PFSK-1 (cell line): Measurements from ENCODE around the gene UBE2E1. TPM values are rescaled to one million over a fixed set of nuclear protein-coding genes. Genes with fewer than 3 reads are reported as not detected.

Experiments used
- FOXP2 ChIP-seq: optimal IDR thresholded peaks from 2 replicates; pipeline ENCODE3; 2011; ENCODE audit warnings: borderline replicate concordance, control low read depth, inconsistent platforms; ENCODE audit not compliant: insufficient read depth; ENCODE audit errors: extremely low read length, extremely low read depth
- POLR2AphosphoS5 ChIP-seq: IDR thresholded peaks from 2 replicates; pipeline ENCODE4 v1.6.1; 2012; ENCODE audit warnings: low read depth, mild to moderate bottlenecking, control low read depth, low read length, moderate library complexity
- REST ChIP-seq, 2 experiments: IDR thresholded peaks; 2 replicates each; pipeline versions ENCODE4 v1.6.1 to v1.8.0; 2011 to 2012; ENCODE audit warnings: low read depth in 2 of 2, low read length in 2 of 2, control low read depth in 1 of 2, inconsistent platforms in 1 of 2, mild to moderate bottlenecking in 1 of 2, moderate library complexity in 1 of 2; ENCODE audit not compliant: insufficient read depth in 1 of 2
- SIN3A ChIP-seq: IDR thresholded peaks from 2 replicates; pipeline ENCODE4 v1.6.1; 2012; ENCODE audit warnings: mild to moderate bottlenecking, low read length, moderate library complexity, borderline replicate concordance; ENCODE audit not compliant: insufficient read depth
- TAF1 ChIP-seq: IDR thresholded peaks from 2 replicates; pipeline ENCODE4 v1.6.1; 2012; ENCODE audit warnings: low read length, control low read depth, borderline replicate concordance; ENCODE audit not compliant: insufficient read depth
- polyA plus RNA-seq: library from polyadenylated mRNA; unstranded; fragments of >200 nt; gene quantifications from one replicate; pipeline ENCODE4 v1.2.1, GENCODE V29; 2012; ENCODE audit warnings: low read depth, missing spikeins; ENCODE audit not compliant: insufficient read length

The UBE2E1 gene
- polyA plus RNA-seq = 92.9 TPM

GRCh38 chr3:23805633-23806533 lies at the start of gene UBE2E1:
Gene UBE2E1, plus strand, starts transcription at chr3:23805955. Its CDS starts 1,315 bp downstream, at chr3:23807270.
- TF ChIP-seq POLR2AphosphoS5 = peak; percentile 49; the same call in 1 of the 2 replicates
- TF ChIP-seq TAF1 = 0 out of 2 replicates have a peak, but pooled peaks have one; percentile 51
- no peak for TF ChIP-seq REST (IDR thresholded peaks at IDR 0.05; ENCODE audit: insufficient read depth in 1 of 2, low read depth in 2 of 2, low read length in 2 of 2)

GRCh38 chr3:23756206-23756840 lies 49.4 kb upstream of the UBE2E1 start:
- TF ChIP-seq SIN3A (no peak), TAF1 (no peak), POLR2AphosphoS5 (no peak), FOXP2 (no peak), REST (IDR thresholded peaks at IDR 0.05; ENCODE audit: insufficient read depth in 1 of 2, low read depth in 2 of 2, low read length in 2 of 2) (no peak)

- TF ChIP-seq REST (IDR thresholded peaks at IDR 0.05; ENCODE audit: insufficient read depth in 1 of 2, low read depth in 2 of 2, low read length in 2 of 2) = no peak
- TF ChIP-seq POLR2AphosphoS5 = no peak
- TF ChIP-seq SIN3A = no peak
- TF ChIP-seq TAF1 = no peak
- TF ChIP-seq FOXP2 = no peak
These were observed 47.4 kb upstream of the UBE2E1 start for GRCh38 chr3:23758253-23758838.

- no peak for TF ChIP-seq SIN3A
- TF ChIP-seq REST (IDR thresholded peaks at IDR 0.05; ENCODE audit: insufficient read depth in 1 of 2, low read depth in 2 of 2, low read length in 2 of 2) = no peak
- TF ChIP-seq TAF1 = no peak
- TF ChIP-seq FOXP2 = no peak
- no peak for TF ChIP-seq POLR2AphosphoS5
These were observed 45.4 kb upstream of the UBE2E1 start for GRCh38 chr3:23760325-23760724.
